NCI-H748 (cell line): ENCODE results near the gene ALDH6A1.
"Not testable (repeated sequence)": the region's sequence is repeated elsewhere in the genome, so short reads cannot be mapped to it uniquely, and the experiment has no call there.

Experiments
- DNase-seq: peaks from one replicate; lab custom pipeline; 2025; ENCODE audit not compliant: unreplicated experiment; lab: John Stamatoyannopoulos, UW

The ALDH6A1 gene

GRCh38 chr14:74084277-74085046 lies at the start of gene ALDH6A1, which contains the start of gene LIN52:
Gene ALDH6A1, minus strand, starts transcription at chr14:74084453. Its CDS starts 59 bp downstream, at chr14:74084394.
Gene LIN52, plus strand, starts transcription at chr14:74084956. Its CDS starts 19 bp downstream, at chr14:74084975.
- peak; percentile 100 for DNase-seq

GRCh38 chr14:74127634-74128033 lies 43.4 kb upstream of the ALDH6A1 start:
- no peak for DNase-seq

- no peak for DNase-seq
Observed at GRCh38 chr14:74126315-74127013, 42.2 kb upstream of the ALDH6A1 start.

GRCh38 chr14:74125487-74125886 lies 41.2 kb upstream of the ALDH6A1 start:
- DNase-seq = not testable (repeated sequence)

- DNase-seq = peak; percentile 53
Observed at GRCh38 chr14:74111395-74112216, 27.4 kb upstream of the ALDH6A1 start.

GRCh38 chr14:74109369-74109768 lies 25.1 kb upstream of the ALDH6A1 start:
- DNase-seq = no peak

GRCh38 chr14:74105381-74105780 lies 21.1 kb upstream of the ALDH6A1 start:
- DNase-seq = no peak

- no peak for DNase-seq
Observed at GRCh38 chr14:74089251-74090020, 5.2 kb upstream of the ALDH6A1 start.

GRCh38 chr14:74085828-74086227 lies 1.6 kb upstream of the ALDH6A1 start:
- no peak for DNase-seq

- peak; percentile 64 for DNase-seq
Observed at GRCh38 chr14:74085047-74085637, 889 bp upstream of the ALDH6A1 start.

GRCh38 chr14:74083784-74084276 lies 423 bp downstream of the ALDH6A1 start:
- DNase-seq = no peak

- DNase-seq = no peak
Observed at GRCh38 chr14:74083161-74083560, 1.1 kb downstream of the ALDH6A1 start.

GRCh38 chr14:74081491-74081890 lies 2.8 kb downstream of the ALDH6A1 start:
- no peak for DNase-seq

GRCh38 chr14:74080820-74081460 lies 3.3 kb downstream of the ALDH6A1 start:
- no peak for DNase-seq

GRCh38 chr14:74077401-74077800 lies 6.9 kb downstream of the ALDH6A1 start:
- DNase-seq = no peak

- DNase-seq = no peak
Observed at GRCh38 chr14:74065746-74066575, 18.3 kb downstream of the ALDH6A1 start.

- DNase-seq = no peak
Observed at GRCh38 chr14:74064883-74065282, 19.4 kb downstream of the ALDH6A1 start.

- no peak for DNase-seq
Observed at GRCh38 chr14:74064426-74064825, 19.8 kb downstream of the ALDH6A1 start.

GRCh38 chr14:74062809-74063150 lies 21.5 kb downstream of the ALDH6A1 start:
- DNase-seq = no peak
